Stimulated activated CD8-positive, alpha-beta memory T cell treated with anti-CD3 and anti-CD28 coated beads, Interleukin-2, amount 100 ng/mL, for 1 hour (primary cell): ENCODE data around the gene KRTAP10-2.
"Not testable (repeated sequence)": the region's sequence is repeated elsewhere in the genome, so short reads cannot be mapped to it uniquely, and the experiment has no call there.

Experiments used
- DNase-seq, 2 donors: peaks; one replicate each; pipeline ENCODE4 v3.0.0-alpha.2; 2020; ENCODE audit warnings: low read depth in 2 of 2

KRTAP10-2 gene

GRCh38 chr21:44551340-44551961, at the start of gene KRTAP10-2:
KRTAP10-2 (minus strand) TSS chr21:44551505; CDS start chr21:44551458, 47 bp downstream.
- DNase-seq, result no peak

DNA sequence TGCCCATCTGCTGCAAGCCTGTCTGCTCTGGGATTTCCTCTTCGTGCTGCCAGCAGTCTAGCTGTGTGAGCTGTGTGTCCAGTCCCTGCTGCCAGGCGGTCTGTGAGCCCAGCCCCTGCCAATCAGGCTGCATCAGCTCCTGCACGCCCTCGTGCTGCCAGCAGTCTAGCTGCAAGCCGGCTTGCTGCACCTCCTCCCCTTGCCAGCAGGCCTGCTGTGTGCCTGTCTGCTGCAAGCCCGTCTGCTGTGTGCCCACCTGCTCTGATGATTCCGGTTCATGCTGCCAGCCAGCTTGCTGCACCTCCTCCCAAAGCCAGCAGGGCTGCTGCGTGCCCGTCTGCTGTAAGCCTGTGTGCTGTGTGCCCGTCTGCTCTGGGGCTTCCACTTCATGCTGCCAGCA, 49.8 kb upstream of the KRTAP10-2 start:
- not testable (repeated sequence) for DNase-seq

- DNase-seq, result not testable (repeated sequence)
Observed at GRCh38 chr21:44600118-44600978, 49.0 kb upstream of the KRTAP10-2 start, which contains the start of gene KRTAP10-7. KRTAP10-7 (plus strand) TSS chr21:44600597; CDS start chr21:44600622, 25 bp downstream.

DNA sequence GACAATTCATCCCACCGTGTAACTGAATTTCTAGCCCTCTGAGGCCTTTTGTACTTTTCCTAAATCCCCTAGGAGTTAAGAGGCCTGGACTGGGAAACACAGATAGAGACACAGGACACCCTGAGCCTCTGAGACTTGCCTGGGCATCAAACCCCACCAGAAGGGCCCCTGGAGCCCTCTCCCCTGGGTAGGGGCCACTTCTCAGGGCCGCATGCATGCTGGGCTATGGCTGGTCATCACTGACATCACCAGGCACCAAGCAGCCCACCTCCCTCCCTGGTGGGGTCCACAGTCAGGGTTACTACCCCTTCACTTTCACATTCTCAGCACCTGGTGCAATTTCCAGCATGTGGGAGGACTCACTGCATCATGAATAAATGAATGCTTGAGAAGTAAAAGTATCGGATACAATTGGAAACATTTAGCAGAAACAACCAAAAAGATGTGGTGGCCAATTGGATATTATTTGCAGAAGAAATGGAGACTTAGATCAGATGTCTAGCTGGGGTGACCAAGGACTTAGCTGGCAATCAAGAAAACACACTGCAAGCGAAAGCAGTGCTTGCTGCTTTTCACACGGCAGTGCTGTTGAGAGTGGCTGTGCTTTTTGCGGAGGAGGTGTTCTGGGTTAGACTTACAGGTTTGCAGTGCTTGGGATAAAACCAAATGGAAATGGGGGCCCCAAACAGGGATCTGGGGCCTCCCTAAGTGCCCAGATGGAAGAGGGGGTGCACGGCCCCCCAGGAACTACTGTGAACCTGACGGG, 48.1 kb upstream of the KRTAP10-2 start:
- no peak for DNase-seq

GRCh38 chr21:44598061-44598460, 46.8 kb upstream of the KRTAP10-2 start:
- DNase-seq, result no peak

GRCh38 chr21:44596068-44596725, 44.9 kb upstream of the KRTAP10-2 start:
- DNase-seq, result no peak

- no peak for DNase-seq
Observed at GRCh38 chr21:44595524-44595923, 44.2 kb upstream of the KRTAP10-2 start.

DNA sequence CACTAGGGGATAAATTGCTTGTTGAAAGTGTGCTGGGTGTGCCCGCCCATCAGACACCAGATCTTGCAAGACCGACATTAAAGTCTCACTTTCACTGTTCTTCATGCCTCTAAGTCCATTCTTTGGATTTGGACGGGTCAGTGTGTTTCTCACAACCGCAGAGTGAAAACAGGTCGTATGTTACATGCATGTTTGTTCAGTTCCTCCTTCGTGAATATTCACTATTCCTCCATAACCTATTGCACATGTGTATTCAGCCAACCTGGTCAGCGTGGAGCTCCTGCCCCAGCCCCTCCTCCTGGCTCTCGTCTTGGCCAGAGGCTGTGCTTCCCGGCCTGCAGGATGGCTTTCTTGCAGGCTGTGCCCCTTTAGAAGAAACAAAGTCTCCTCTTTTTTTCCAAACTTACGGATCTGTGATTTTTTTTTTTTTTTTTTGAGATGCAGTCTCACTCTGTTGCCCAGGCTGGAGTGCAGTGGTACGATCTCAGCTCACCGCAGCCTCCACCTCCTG, 43.2 kb upstream of the KRTAP10-2 start:
- DNase-seq, result no peak

DNA sequence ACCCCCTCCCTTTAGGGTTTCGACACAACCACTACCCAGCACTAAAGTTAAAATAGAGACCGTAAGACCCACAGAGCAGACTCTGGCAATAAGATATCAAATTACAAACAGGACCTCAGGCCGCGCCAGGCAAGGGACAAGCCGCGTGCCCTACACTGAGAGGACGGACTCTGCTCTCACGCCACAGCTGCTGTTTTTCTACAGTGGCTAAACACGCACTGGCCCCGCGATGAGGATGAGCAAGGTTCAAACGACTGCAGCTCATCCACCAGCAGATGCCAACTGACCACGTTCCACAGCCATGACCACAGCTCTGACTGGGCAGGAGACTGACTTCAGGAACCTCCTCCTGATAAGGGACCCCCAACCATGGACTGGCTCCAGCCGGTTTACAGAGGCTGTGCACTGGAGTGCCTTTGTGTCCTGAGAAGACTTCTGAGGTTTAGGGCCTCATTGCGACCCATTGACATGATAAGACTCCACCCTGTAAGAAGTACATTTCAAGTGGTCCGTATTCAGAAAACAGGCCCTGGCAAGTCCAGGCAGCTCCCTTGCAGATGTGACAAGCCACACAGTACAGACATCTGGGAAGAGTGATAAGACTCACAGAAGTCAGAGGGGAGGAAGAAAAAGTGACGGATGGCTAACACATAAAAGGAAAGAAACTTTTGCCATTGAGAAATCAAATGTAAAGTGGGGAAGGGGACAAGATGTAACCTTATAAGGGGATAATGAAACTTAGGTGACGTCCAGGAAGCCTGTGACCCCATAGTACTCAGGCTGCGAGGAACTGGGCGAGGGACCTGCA, 42.5 kb upstream of the KRTAP10-2 start:
- no peak for DNase-seq

GRCh38 chr21:44592446-44593311, 41.4 kb upstream of the KRTAP10-2 start, which contains the start of gene KRTAP10-6:
KRTAP10-6 (minus strand) TSS chr21:44592505; CDS start chr21:44592484, 21 bp downstream.
- no peak for DNase-seq

DNA sequence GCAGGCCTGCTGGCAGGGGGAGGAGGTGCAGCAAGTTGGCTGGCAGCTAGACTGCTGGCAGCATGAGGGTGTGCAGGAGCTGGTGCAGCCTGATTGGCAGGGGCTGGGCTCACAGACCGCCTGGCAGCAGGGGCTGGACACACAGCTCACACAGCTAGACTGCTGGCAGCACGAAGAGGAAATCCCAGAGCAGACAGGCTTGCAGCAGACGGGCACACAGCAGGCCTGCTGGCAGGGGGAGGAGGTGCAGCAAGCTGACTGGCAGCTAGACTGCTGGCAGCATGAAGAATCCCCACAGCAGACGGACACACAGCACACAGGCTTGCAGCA, 40.5 kb upstream of the KRTAP10-2 start:
- DNase-seq, result not testable (repeated sequence)

- DNase-seq, result not testable (repeated sequence)
Observed at GRCh38 chr21:44590897-44591800, 39.8 kb upstream of the KRTAP10-2 start.

GRCh38 chr21:44590311-44590721, 39.0 kb upstream of the KRTAP10-2 start:
- DNase-seq, result no peak

DNA sequence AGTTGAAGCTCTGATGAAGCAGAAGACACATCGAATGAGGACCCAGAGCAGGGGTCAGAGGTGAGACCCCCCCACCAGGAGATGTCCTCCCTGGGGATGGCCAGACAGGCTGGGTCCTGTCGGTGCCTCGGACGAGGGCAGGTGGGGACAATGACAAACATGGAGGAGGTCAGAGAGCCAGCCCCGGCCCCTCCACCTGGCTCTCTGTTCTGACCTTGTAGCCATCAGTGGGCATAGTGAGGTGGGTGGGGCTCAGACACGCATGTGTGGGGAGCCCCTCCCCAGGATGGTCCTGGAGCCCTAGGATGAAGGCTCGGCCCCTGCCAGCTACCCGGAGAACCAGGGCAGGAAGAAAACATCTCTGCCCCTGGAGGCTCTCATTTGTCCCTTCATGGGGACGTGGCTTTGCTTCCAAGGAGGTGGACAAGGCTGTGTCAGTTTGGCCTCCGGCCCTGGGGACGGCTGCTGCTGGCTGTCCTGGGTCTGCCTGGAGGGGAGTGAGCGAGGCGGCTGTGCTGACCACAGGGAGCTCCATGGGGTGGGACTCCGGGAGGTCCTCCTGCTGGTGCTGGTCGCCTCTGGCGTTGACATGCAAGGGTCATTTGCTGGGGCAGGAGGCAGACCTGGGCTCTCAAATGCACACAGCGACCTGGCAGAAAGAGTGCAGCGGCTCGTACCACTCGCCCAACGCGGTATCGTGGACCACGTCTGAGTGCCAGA, 38.4 kb upstream of the KRTAP10-2 start:
- no peak for DNase-seq

- no peak for DNase-seq
Observed at GRCh38 chr21:44589094-44589493, 37.8 kb upstream of the KRTAP10-2 start.

DNA sequence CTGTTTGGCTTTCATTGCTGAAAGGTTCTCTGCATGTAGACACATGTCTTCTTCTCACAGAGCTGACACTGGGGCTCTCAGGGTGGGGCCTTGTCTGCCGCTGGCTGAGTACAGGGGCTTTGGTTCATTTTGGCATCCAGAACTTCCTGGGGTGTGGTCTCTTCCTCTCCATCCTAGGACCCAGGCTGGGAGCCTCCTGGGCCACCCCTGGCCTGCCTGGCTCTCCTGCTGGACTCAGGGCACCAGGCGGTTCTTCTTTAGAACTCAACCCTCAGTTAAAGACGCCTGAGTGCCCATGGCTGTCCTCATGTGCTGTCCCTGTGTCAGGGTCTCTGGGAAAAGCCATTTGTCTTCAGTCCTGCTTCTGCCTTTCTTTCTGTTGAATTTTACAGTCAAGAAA, 34.6 kb upstream of the KRTAP10-2 start:
- DNase-seq, result no peak

DNA sequence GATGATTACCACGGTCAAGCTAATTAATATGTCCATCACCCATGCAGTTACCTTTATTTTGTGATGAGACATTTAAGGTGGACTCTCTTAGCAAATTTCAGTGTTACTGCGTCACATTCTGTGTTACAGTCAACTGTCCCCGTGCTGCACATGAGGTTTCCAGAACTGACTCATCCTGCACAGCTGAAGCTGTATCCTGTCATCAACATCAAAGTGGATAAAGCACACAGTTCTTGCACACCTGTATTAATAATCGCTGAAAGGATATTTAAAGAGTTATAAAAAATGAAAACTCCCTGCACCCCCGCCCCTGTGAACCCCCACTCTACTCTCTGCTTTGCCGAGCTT, 32.5 kb upstream of the KRTAP10-2 start:
- DNase-seq, result no peak
